SH-SY5Y (cell line): Measurements from ENCODE around the gene SPATA31C1.

ENCODE experiments used
- GATA2 ChIP-seq: IDR thresholded peaks from 2 replicates; pipeline ENCODE4 v1.6.1; 2011; ENCODE audit warnings: mild to moderate bottlenecking, low read depth, low read length
- GATA3 ChIP-seq: IDR thresholded peaks from 2 replicates; pipeline ENCODE4 v1.6.1; 2011; ENCODE audit warnings: low read depth, mild to moderate bottlenecking, low read length, moderate library complexity

GRCh38 chr9:87964826-87965225, 47.1 kb downstream of the SPATA31C1 start:
- TF ChIP-seq GATA2 (no peak), GATA3 (no peak)
